NCI-H446 (cell line): ENCODE results near the gene SIK2.
"Not testable (repeated sequence)": the region's sequence is repeated elsewhere in the genome, so short reads cannot be mapped to it uniquely, and the experiment has no call there.

Experiments
- DNase-seq, 2 experiments: peaks; one replicate each; lab custom pipeline; 2025; lab: John Stamatoyannopoulos, UW

The SIK2 gene

DNA sequence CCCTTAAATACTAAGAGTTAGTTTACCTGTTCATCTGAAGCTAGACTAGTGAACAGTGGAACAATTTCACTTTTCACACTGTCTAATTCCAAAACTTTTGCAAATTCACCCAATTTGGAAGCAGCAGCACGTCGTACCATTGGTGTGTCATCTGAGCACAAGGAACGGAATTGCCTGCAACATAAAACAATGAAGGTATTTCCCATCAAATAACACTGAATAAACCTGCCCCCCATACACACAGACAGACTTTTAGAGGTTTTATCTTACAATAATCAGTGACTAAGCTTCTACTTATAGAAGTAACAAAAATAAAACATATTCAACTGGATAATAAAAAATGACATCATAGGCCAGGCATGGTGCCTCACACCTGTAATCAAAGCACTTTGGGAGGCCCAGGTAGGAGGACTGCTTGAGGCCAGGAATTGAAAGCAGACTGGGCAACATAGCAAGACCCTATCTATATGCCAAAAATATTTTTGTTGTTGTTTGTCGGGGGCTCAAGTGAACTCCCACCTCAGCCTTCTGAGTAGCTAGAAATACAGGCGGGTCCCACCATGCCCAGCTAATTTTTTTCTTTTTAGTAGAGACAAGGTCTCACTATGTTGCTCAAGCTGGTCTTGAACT, 157.6 kb downstream of the SIK2 start:
- DNase-seq: no peak

DNA sequence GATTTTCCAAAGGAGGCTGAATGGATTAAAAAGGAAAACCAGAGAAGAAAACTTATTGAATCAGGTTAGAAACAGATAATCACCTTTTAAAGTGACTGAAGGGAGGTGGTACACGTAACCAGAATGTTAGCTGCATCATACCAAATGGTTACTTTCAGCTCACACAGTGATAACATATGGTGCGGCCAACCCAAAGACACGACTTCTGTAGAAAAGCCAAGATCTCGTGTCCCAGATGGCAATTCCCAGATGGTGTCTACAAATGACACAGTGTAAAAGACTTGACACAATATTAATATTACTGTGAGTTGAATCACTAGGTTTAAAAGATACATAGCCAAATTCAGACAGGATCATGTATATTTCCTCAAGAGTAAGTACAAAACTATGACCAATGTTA, 158.8 kb downstream of the SIK2 start:
- DNase-seq: peak; percentile 20 to 76

DNA sequence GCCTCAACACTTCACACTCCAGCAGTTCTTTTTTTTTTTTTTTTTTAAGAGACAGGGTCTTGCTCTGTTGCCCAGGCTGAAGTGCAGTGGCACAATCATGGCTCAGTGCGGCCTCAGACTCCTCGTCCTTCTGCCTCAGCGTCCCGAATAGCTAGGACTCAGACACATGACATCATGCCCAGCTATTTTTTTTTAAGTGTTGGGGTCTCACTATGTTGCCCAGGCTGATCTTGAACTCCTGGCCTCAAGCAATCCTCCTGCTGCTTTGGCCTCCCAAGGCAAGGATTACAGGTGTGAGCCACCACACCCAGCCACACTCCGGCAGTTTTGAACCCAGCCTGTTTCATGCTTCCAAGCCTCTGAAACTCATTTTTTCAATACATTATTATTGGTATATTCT, 160.3 kb downstream of the SIK2 start:
- no peak for DNase-seq

DNA sequence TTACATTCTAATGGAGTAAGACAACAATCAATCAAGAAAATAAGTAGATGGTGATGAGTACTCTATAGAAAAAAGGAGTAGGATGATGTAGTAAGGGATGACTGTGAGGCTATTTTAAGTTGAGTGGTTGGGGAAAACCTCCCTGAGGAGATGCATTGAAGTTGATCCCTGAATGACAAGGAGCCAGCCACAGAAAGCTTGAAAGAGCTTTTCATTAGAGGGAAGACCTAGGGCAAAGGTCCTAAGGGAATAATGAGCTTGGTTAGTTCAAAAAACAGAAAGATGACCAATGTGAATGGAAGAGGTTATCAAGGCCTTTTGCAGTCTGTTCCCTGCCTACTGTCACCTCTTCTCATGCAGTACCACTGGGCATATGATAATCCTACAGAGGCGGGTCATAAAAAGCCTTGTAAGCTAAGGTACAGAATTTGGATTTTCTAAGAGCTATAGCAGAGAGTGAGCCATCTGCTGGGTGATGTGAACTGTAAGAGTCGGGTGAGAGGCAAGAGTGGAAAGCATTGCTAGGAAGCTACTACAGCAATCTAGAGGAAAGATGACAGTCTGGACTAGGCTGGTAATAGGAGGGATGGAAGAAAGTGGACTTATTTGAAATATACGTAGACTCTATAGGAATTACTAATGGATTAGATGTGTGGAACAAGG, 160.9 kb downstream of the SIK2 start:
- peak in 1 of 2 experiments; percentile 28 for DNase-seq

DNA sequence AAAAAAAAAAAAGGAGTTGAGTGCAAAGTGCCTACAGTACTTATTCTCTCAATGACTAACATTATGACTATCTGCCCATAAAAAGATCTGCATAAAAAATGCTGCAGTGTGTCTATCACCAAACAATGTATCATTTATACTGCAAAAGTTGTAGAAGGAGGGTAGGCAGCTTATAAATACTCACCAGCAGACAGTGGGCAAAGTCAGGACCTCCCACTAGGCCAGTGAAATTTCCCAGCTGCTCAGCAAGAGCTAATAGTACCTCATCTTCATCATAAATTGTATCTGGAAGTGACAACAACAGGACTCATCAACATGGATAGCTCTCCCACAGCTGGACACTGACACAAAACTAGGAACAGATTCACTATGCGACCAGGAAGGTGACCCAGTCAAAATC, 162.4 kb downstream of the SIK2 start:
- DNase-seq: no peak

DNA sequence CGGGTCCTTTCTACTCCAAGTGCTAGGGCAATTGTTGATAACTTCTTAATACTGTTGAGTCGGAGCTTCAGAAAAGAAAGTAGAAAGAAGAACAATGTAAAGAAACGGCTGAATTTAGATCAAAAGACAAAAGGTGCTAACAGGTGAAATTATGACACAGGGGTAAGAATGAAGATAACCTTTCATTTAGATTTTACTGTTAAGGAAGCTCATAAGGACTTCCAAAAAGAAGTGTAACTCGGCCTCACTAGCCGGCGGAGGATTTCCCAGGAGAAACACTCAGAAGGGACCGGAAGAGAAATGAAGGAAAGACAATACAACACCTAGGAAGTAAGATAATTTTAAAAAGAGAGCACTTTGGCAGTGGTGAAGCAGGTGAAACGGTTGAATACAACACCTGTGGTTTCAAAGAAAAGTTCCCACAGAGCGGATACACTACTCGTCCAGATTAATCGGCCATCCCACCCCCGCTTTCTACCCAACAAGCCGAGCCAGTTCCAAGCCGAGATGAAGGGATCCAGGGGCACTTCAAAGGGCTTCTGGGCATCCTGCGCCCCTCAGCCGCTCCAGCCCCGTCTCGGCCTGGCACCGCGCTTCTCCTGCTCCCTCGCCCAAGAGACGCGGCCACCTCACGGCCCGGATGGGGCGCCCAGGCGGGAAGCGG, 163.2 kb downstream of the SIK2 start:
- no peak for DNase-seq

DNA sequence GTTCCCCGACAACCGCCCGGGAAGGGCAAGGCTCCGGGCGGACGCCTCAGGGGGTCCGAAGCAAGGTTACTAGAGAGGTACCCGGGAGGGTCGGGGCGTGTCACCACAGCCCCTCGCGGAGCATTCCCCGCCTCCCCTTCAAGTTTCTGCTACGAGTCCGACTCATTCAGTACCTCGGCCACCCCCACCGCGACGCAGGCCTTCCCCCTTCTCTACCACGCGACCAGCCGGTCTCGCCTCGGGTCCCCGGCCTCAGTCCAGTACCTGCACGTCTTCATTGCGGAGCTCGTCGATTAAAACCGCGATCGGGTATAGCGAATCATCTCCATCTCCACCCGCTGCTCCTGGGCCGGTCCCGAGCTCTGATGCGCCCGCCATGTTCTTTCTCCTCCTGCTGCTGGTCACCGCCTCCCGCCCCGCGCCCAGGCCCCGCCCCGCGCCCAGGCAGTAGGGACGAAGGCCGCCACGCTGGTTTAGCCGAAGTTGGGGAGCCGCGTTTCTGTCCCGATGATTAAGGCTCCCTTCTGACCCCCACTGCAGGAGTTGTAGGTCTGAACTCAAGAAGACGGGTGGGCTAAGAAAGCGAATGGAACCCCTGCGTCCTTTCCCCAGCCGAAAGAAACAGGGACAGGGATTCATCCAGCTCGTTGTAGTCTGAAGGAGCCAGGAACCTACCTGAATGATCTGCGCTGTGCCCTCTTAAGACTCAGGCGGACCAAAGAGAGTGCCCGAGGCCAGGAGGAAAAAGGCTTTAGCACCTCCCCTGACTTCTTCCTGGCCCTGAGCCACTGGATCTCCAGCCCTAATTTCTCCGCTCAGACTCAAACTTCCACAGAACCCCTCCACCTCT, 164.0 kb downstream of the SIK2 start, which contains the start of gene PPP2R1B:
Gene PPP2R1B (minus strand): TSS at position 406 of the 850 bp plus-strand sequence. CDS start 28 bp downstream, at position 378.
- DNase-seq: peak; percentile 54 to 68

DNA sequence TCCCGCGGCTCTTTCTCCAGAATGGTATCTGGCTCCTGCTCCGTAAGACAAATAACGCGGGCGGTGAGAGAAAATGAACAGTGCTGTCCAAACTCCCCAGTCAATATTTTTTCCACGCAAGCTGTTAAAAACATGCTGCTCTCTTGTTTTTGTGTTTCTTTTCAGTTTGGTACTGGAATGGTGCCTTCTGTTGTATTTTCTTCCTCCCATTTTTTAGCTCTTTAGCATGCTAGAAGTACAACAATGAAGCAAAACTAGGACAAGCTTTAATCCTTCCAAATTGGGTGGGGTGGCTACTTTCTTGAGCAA, 164.5 kb downstream of the SIK2 start:
- no peak for DNase-seq

DNA sequence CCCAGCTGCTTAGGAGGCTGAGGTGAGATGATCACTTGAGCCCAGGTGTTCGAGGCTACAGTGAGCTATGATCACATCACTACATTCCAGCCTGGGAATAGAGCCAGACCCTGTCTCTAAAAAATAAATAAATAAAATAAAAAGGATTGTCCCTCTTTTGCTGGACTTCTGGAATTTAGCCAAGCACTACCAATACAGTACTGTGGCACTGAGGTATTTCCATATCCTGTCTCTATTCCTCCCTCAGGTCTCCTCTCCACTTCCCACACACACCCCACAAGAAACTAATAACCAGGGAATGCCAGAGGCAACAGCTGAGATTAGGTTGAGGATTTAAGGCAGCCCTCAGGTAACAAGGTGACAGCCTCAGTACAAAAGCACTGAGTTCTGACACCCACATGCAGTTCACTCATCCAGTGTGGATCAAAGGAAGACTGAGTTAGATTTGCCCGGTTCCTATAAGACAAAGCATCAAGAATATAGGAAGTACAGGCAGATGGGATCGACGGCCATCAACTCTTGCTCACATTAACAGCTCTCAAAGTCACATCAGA, 168.4 kb downstream of the SIK2 start:
- no peak for DNase-seq

DNA sequence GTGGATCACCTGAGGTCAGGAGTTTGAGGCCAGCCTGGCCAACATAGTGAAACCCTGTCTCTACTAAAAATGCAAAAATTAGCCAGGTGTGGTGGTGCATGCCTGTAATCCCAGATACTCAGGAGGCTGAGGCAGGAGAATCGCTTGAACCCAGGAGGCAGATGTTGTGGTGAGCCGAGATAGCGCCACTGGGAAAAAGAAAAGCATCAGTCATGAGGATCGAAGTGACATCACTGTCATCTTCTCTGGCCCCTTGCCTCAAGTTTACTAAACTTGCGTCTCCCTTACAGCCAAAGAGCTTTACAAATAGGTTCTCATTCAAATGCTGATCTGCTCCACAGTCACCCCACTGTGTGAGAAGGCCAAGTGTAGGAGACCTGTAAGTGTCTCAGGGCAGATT, 169.0 kb downstream of the SIK2 start:
- DNase-seq: not testable (repeated sequence)

DNA sequence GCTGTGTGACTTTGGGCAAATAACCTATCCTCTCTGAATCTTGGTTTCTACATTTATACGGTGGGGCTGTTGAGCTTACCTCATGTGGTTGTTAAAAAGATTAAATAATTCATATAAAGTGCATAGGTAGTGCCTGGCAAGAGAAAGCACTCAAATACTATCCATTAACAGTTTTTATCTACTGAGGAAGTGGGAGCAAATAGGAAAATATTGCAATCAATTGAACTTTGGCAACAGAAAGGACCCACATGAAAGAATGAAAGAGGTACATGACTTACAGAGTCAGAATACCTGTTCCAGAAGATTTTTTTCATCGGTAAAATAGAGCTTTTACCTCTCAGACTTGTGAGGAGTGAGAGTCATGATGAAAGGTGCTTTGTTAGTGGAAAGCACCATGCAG, 170.3 kb downstream of the SIK2 start:
- no peak for DNase-seq

DNA sequence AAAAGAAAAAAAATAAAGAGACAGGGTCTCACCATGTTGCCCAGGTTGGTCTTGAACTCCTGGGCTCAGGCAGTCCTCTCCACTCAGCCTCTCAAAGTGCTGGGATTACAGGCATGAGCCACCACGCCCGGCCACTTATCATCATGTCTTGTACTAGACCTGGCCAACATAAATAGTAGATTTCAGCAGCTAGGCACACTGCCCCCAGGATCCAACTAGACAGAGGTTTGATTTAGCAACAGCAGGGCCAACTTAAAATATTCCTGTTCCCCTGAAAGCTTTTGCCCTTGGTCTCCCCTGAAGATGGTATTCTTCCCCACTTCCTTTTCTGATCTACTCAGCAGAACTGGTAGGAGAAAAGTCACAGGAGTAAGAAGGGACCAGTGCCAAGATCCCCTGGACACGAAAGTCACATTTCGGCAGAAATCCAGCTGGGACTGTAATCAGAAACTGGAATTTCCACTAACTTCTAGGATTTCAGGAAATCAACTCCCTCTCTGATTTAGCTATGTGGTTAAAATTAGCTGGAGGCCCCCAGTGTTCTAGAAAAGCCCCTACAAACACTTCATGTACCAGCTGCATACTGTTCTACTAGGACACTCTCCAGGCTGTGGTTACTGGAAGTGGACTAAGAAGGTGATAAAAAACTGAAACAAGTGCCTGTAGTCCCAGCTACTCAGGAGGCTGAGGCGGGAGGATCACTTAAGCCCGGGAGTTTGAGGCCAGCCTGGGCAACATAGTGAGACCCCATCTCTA, 172.9 kb downstream of the SIK2 start:
- DNase-seq: peak in 1 of 2 experiments; percentile 33

DNA sequence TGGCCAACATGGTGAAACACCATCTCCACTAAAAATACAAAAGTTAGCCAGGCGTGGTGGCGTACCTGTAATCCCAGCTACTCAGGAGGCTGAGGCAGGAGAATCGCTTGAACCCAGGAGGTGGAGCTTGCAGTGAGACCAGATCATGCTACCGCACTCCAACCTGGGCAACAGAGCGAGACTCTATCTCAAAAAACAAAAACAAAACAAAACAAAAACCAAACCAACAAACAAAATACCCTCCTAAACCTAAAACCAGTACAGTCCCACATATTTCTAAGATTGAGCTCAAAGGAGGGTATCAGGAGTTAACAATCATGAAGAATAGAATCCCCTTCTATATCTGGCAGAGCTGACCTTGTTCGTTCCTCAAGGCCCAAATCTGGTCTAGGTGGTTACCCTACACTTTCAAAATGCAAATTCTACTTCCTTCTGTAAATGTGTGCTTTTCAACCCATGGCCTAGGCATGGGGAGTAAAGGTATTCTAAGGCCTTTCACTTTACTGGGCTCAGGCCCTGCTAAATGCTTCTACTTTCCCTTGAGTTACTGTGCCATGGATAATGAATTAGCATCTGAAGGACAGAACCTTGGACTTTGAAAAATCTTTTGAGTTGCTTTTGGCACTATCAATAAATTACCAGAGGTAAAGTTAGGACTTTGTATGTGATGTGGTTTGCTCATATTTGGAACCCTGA, 174.3 kb downstream of the SIK2 start:
- no peak for DNase-seq

DNA sequence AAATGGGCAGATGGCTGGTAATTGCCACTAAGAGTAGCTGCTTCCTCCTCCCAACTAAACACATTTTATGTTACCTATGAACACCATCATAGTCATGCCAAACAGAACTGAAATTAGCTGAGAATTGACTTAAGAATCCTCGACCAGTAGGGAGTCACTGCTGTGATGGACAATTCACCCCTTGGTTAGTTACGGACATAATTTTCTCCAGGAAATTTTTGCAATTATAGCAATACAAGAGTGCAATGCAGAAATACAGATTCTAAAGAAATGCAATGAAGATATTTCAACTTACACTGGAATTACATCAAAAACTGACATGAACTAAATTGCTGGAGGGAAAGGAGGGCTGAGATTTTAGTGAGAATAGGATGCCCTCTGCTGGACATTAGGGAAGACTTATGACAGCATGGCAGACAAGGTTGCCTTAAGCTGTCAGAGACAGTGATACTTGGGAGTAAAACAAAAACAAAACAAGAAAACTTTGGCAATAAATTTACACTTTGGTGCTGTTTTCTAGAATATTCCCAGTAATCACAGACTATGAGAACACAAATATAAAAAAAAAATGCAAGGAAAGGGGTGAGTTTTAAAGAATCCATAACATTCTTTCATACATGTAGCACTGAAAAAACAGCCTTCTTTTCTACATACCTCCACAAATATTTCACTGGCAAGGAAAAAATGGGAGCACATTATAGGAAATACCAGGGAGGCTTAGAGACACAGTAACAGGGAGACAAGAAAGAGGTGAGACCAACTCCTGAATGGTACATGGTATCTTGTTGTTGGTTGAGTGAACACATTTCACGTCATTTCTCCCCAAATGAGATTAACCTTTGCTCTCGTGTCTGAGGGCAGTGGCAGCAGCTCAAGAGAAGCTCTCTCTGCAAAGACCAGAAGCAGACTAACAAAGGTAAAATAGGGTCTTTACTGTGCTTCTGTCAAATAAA, 175.1 kb downstream of the SIK2 start:
- DNase-seq: peak; percentile 64 to 77

DNA sequence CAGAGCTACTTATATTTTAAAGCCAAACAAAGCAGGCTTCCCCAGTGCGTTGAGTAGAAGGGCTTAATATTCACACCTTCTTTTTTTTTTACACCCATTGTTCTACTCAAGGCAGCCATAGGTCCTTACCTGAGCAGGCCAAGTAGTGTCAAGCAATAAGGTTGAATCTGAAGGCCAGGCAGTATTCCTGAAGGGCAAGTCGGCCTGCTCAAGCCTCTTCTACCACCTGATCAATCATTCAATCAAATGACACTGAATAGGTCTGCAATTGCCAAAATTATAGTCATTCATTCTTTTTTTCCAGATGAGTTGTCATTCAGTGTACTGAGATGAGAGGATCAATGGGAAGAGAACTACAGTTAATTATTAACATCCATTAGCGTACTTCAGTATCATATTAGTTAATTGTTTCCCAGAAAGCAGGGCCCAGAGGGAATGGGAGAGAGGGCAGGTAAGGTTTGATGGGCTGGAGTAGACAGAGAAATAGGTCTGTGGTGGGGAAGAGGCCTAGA, 175.9 kb downstream of the SIK2 start:
- no peak for DNase-seq

DNA sequence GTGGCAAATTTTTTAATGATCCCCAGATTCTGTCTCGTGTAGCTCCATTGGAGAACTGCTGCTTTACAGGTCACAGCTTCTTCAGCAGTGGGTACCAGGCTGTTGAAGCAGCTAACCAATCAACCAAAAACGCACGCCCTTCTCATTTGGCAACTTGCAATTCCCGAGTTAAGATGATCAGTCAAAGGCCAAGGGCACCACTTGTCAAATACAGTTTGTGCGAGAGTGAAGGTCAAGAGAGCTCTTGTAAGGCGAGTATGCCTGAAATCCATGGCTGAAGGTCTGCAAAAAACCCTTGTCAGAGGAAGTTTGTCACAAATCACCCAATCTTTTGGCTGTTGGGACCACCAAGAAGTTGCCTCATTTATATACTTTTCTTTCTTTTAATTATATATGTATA, 176.9 kb downstream of the SIK2 start:
- no peak for DNase-seq
